Measurements from ENCODE around the gene DLG2.

Gene DLG2

DNA sequence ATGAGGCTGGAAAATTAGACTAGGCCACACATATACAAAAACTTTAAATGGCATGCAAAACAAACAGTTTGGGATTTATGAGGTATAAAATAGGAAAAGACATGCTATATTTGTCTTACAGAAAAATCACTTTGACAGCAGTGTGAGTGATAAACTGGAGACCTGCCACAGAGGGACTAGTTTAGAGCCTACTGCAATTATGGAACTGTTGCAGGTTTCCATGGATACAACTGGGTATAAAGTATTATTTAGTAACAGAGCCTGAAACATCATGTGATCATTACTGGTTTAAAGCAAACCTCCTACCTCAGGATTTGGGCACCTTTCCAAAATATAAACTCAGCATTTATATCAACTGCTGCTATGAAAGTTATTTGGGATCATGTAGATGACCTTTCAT lies 1032.5 kb downstream of the DLG2 start:
- Histone ChIP-seq H2AFZ (ENCODE audit: low read depth, low read length) (no peak overlapping the region), H3K4me2 (ENCODE audit: low read length) (no peak overlapping the region), H3K4me1 (ENCODE audit: low read length) (no peaks in the 10 kb centered on the region), H3K9me3 (ENCODE audit: insufficient read depth, low read length) (no peaks in the 10 kb centered on the region), H3K79me2 (ENCODE audit: low read length) (no peaks in the 10 kb centered on the region), H3K36me3 (replicated peaks; ENCODE audit: low read depth, low read length) (no peaks in the 10 kb centered on the region), H3K9ac (ENCODE audit: low read length) (no peak overlapping the region), H3K27me3 (ENCODE audit: low read depth, low read length) (no peaks in the 10 kb centered on the region), H4K20me1 (ENCODE audit: insufficient read depth, low read length) (no peaks in the 10 kb centered on the region), H3K27ac (ENCODE audit: low read length) (no peak overlapping the region), H3K4me3 (ENCODE audit: low read length) (no peak overlapping the region)
- TF ChIP-seq, protein P1, sequence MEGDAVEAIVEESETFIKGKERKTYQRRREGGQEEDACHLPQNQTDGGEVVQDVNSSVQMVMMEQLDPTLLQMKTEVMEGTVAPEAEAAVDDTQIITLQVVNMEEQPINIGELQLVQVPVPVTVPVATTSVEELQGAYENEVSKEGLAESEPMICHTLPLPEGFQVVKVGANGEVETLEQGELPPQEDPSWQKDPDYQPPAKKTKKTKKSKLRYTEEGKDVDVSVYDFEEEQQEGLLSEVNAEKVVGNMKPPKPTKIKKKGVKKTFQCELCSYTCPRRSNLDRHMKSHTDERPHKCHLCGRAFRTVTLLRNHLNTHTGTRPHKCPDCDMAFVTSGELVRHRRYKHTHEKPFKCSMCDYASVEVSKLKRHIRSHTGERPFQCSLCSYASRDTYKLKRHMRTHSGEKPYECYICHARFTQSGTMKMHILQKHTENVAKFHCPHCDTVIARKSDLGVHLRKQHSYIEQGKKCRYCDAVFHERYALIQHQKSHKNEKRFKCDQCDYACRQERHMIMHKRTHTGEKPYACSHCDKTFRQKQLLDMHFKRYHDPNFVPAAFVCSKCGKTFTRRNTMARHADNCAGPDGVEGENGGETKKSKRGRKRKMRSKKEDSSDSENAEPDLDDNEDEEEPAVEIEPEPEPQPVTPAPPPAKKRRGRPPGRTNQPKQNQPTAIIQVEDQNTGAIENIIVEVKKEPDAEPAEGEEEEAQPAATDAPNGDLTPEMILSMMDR (IDR thresholded peaks at IDR 0.05; ENCODE audit: low read depth, low read length), result no peak
- TF ChIP-seq EZH2phosphoT487 (IDR thresholded peaks at IDR 0.05; ENCODE audit: low read depth), result no peak

DNA sequence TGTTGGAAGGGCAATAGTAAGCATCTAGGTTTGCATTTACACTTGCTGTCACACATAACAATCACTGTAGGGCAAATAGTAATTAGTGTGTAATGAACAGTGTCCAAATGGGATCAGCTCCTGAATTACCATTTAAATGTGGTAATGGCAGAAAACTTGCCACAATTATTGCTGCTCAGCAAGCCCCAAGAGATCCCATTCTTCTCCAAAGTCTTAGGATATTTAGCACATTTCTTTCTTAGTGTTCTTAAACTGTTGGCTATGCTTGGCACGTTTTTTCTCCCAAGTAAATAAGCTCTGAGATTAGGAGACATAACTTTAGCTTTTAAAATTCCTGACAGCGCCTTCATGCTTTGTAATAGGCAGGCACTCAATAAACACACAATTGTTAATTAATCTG lies 1037.0 kb downstream of the DLG2 start:
- no peaks in the 10 kb centered on the region for H3K36me3 ChIP-seq (replicated peaks; ENCODE audit: low read depth, low read length)

DNA sequence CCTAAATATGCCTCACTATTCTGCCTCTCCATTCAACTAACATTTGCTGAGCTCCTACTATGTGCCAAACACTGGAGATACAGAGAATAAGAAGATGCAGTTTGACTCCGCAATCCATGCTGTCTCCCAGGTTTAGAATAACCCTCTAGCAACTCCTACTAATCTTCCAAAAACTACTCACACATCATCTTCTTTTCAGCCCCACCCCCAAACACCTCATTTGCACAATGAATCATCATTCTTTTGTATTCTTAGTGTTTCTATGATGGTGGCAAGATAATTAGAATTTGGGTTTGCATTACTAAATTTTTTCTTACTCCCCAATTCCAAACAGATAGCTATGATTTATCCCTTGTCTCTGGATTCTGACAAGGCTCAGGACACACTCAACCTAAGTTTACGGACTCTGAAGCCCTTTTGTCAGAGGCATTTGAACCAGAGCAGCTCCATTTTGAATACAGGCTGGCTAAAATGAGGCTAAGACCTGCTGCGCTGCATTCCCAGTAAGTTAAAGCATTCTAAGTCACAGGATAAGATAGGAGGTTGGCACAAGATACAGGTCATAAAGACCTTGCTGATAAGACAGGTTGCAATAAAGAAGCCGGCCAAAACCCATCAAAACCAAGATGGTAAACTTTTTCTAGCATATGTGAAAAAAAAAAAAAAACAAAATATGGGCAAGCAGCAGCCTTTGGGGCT lies 1038.9 kb downstream of the DLG2 start:
- H4K20me1 ChIP-seq (ENCODE audit: insufficient read depth, low read length), result no peaks in the 10 kb centered on the region
- H3K27me3 ChIP-seq (ENCODE audit: low read depth, low read length), result no peaks in the 10 kb centered on the region
- no peaks in the 10 kb centered on the region for H3K9me3 ChIP-seq (ENCODE audit: insufficient read depth, low read length)
- H3K4me3 ChIP-seq (ENCODE audit: low read length), result no peak overlapping the region
- H3K27ac ChIP-seq (ENCODE audit: low read length), result no peak overlapping the region
- H3K9ac ChIP-seq (ENCODE audit: low read length), result no peak overlapping the region
- no peak overlapping the region for H2AFZ ChIP-seq (ENCODE audit: low read depth, low read length)
- H3K36me3 ChIP-seq (replicated peaks; ENCODE audit: low read depth, low read length), result no peaks in the 10 kb centered on the region
- H3K4me1 ChIP-seq (ENCODE audit: low read length), result no peaks in the 10 kb centered on the region
- H3K4me2 ChIP-seq (ENCODE audit: low read length), result no peak overlapping the region
- TF ChIP-seq, protein P1 (IDR thresholded peaks at IDR 0.05; ENCODE audit: low read depth, low read length), result no peak
- TF ChIP-seq EZH2phosphoT487 (IDR thresholded peaks at IDR 0.05; ENCODE audit: low read depth), result no peak
- no peaks in the 10 kb centered on the region for H3K79me2 ChIP-seq (ENCODE audit: low read length)

More for the DNA sequence above, 1037.0 kb downstream of the DLG2 start:
- no peak for TF ChIP-seq EZH2phosphoT487 (IDR thresholded peaks at IDR 0.05; ENCODE audit: low read depth)
- TF ChIP-seq, protein P1 (IDR thresholded peaks at IDR 0.05; ENCODE audit: low read depth, low read length), result no peak
- no peak overlapping the region for H3K4me3 ChIP-seq (ENCODE audit: low read length)
- no peak overlapping the region for H3K4me2 ChIP-seq (ENCODE audit: low read length)
- H3K79me2 ChIP-seq (ENCODE audit: low read length), result no peaks in the 10 kb centered on the region
- no peaks in the 10 kb centered on the region for H3K4me1 ChIP-seq (ENCODE audit: low read length)
- no peak overlapping the region for H3K9ac ChIP-seq (ENCODE audit: low read length)
- H3K9me3 ChIP-seq (ENCODE audit: insufficient read depth, low read length), result no peaks in the 10 kb centered on the region
- no peaks in the 10 kb centered on the region for H4K20me1 ChIP-seq (ENCODE audit: insufficient read depth, low read length)
- H3K27me3 ChIP-seq (ENCODE audit: low read depth, low read length), result no peaks in the 10 kb centered on the region
- H3K27ac ChIP-seq (ENCODE audit: low read length), result no peak overlapping the region
- H2AFZ ChIP-seq (ENCODE audit: low read depth, low read length), result no peak overlapping the region

DNA sequence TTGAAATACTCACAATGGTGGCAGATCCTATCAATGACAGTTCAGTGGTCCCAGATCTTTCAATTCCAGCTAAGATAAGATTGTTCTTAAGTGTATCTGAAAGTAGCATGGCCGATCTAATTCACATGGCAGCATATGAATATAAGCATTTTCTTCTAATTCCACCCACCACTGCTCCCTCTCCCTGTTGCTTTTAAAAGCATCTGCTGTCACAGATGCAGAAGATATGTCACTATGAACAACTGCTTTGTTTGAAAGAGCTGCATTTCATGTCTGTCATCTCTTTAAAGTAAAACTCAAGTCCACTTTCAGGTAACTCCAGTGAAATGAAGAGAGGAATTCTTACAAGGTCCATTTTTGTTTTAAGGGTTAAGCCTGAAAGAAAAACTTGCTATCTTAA lies 1044.0 kb downstream of the DLG2 start:
- H3K79me2 ChIP-seq (ENCODE audit: low read length), result no peaks in the 10 kb centered on the region
- H3K9me3 ChIP-seq (ENCODE audit: insufficient read depth, low read length), result no peaks in the 10 kb centered on the region
- no peaks in the 10 kb centered on the region for H4K20me1 ChIP-seq (ENCODE audit: insufficient read depth, low read length)
- H3K4me3 ChIP-seq (ENCODE audit: low read length), result no peak overlapping the region
- H2AFZ ChIP-seq (ENCODE audit: low read depth, low read length), result no peak overlapping the region
- no peak overlapping the region for H3K4me2 ChIP-seq (ENCODE audit: low read length)
- H3K27me3 ChIP-seq (ENCODE audit: low read depth, low read length), result no peaks in the 10 kb centered on the region
- TF ChIP-seq, protein P1 (IDR thresholded peaks at IDR 0.05; ENCODE audit: low read depth, low read length), result no peak
- TF ChIP-seq EZH2phosphoT487 (IDR thresholded peaks at IDR 0.05; ENCODE audit: low read depth), result no peak
- no peak overlapping the region for H3K9ac ChIP-seq (ENCODE audit: low read length)
- H3K27ac ChIP-seq (ENCODE audit: low read length), result no peak overlapping the region
- no peaks in the 10 kb centered on the region for H3K36me3 ChIP-seq (replicated peaks; ENCODE audit: low read depth, low read length)
- H3K4me1 ChIP-seq (ENCODE audit: low read length), result no peaks in the 10 kb centered on the region
